Stimulated activated CD4-positive, alpha-beta T cell treated with anti-CD3 and anti-CD28 coated beads, Interleukin-4, amount 100 ng/mL, for 24 hours (primary cell): ENCODE measurements around the gene SDHAF2.
"Not testable (repeated sequence)": the region's sequence is repeated elsewhere in the genome, so short reads cannot be mapped to it uniquely, and the experiment has no call there.

ENCODE experiments used
- DNase-seq: peaks from one replicate; pipeline ENCODE4 v3.0.0-alpha.2; 2020

SDHAF2 gene

DNA sequence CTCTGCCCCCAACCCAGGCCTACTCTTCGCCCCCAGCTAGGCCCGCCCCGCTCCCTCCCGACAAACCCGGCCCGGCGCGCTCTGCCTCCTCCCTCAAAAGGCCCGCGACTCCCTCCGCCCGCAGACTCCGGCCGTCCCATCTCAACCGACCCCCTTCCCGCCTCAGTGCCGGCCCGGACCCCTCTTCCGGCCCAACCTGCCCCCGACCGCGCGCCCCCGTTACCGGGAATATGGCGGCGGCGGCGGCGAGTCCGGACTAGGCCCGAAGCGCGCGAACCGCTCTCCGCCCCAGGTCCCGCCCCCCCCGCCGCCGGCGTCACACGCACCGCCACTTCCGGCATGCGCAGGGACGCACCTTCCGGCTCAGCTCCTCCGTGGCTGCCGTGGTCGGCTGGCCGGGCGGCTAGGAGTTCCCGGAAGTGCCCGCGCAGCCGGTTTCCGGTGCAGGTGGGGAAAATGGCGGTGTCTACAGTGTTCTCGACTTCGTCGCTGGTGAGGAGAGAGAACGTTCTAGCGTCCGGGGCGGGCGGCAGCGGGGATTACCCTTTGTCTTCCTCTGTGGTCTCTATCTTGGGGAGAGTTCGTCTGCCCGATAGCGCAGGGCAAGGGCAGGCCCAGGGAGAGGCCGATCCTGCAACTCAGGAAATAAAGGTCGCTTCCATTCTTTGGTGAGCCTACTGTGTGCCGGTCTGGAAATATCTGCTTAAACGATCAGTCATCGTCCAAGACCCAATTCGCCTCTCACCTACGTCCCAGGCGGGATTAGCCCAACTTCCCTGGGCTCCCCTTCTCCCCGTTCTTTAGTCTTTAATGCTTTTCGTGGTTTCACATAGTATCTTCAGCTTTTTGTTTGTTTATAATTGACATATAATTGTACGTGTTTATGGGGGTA lies at the start of gene SDHAF2, which contains the start of gene CPSF7:
TSS of gene SDHAF2 (plus strand) at position 434 of the 892 bp plus-strand sequence. CDS start at position 457, 23 bp downstream.
TSS of gene CPSF7 (minus strand) at position 285 of the 892 bp plus-strand sequence. CDS start 740 bp downstream, outside the sequence.
- DNase-seq = peak; percentile 98

DNA sequence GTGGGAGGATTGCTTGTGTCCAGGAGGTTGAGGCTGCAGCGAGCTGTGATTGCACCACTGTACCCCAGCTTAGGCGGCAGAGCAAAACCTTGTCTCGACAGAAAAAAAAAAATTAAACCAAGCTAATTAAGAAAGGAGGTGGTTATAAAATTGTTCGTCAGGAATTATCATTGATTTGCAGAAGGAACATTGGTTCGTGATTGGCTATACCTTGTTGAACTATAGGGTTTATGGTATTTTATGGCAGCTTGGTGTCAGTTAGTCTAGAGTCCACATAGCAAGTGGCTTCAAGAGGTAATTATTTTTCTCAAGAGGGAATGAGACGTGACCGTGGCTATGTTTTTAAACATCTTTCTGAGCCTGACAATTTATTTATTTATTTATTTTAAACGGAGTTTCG lies 49.0 kb upstream of the SDHAF2 start:
- no peak for DNase-seq

DNA sequence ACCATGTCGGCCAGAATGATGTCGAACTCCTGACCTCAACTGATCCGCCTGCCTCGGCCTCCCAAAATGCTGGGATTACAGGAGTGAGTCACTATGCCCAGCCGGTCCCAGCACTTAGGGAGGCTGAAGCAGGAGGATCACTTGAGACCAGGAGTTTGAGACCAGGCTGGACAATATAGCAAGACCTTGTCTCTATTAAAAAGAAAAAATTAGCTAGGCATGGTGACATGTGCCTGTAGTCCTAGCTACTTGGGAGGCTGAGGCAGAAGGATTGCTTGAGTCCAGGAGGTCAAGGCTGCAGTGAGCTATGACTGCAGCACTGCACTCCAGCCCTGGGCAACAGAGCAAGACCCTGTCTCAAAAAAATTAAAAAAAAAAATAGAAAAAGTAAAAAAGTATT lies 46.1 kb upstream of the SDHAF2 start:
- DNase-seq = not testable (repeated sequence)

DNA sequence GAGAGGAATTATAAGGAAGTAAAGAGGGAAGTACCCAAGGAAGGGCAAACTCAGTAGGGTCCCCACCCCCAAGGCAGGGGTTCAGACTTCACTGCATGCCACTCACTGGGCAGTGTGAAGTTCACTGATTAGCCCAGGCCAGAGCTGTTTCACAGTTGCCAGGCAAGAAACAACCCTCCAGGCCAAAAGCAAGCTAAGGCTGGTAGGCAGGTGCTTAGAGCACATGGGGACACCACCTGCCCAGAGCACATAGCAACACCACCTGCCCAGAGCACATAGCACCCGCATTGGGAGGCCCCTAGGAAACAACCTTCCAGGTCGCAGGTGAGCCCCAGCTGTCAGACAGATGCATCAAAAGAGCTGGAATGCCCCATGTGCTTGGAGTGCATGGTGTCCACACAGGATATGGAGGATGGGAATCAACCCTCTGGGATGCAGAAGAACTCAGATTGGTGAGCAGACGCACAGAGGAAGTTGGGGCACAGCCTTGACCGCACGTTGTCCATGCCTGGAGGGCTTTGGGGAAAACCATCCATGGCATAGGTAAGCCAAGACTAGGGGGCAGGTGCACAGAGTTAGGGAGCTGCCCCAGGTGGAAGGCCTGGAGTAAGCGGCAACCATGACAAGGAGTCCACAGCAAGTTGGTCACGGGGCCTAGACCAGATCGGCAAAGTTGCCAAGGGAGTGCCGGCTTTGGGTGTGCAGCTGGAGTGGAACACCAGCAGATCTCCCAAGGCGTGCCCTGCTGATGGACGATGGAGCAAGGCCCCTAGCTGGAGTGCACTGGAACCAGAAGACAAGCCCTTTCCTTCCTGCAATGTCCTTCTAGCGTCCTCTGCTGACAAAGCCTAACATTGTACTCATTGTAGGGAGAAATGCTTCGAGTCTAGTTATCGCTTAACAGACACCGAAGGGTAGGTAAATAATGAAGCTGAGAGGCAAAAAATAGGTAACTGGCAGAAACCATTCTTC lies 45.4 kb upstream of the SDHAF2 start:
- no peak for DNase-seq

DNA sequence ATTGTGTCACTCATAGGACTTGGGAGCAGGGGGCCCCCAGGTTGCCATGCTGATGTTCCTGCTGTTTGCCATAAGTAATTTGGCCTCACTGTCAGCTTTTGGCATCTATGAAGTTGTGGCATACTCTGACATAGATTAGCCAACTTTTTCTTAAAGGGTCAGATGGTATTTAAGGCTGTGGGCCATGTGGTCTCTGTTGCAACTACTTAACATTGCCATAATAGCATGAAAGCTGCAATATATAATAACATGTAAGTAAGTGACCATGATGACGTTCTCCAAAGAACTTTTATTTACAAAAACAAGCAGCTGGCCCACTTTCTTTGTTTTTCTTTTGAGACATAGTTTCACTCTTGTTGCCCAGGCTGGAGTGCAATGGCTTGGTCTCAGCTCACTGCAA lies 39.8 kb upstream of the SDHAF2 start:
- no peak for DNase-seq

DNA sequence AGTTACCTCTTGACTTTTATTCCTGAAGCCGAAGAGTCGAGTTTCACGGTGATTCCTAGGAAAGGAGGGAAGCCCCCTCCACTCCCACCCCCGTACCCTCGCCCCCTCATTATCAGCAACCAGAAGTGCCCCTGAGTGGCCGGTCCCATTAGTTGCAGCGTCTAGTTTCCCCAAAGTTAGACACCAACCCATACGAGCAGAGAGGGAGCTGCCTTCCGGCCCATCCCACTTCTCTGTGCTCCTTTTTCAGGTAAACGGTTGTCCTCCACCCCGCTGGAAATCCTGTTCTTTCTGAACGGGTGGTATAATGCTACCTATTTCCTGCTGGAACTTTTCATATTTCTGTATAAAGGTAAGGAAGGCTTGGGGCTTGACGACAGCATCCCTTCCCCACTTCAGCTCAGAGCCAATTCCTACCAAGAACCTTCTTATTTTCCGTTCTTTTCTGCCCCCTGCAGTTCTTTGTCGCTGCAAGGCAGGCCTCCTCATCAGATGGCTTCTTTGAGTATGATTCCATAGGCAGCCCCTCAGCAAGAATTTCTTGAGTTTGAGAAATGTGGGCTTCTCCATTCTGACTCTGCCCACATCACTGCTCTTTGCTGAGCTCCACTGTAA lies 36.8 kb upstream of the SDHAF2 start:
- DNase-seq = peak; percentile 11

DNA sequence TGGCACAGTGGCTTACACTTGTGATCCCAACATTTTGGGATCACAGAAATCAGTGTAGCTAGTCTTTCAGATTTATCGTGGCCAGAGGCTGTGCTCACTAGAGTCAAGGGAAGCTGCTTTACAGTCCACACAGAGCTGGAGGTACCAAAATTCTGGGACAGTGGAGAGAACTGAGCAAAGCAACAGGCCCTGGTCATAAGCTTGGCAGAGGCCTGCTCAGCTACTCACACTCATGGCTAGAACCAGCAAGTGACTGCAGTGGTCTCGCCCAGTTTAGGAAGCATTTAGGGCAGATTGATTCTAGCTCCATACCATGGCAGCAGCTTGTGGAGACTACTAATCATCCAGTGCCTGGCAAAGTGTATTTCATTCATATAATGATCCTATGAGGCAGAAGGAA lies 28.8 kb upstream of the SDHAF2 start:
- DNase-seq = no peak

DNA sequence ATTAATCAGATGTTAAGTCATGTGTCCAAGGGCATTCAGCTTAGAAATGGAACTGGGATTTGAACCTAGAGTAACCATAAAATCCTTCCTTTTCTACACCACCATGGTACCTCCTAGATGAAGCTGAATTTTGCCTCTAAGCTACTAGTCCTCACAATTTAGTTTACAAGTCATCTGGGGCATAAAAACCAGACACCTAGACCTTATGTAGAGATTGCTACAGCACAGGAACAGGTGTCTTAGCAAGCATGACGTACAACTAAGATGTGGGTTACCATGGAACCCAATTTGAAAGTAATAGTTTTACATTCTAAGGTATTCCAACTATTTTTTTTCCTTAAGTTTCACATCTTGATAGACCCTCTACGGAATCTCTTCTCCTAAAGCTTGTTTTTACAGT lies 28.4 kb upstream of the SDHAF2 start:
- no peak for DNase-seq

DNA sequence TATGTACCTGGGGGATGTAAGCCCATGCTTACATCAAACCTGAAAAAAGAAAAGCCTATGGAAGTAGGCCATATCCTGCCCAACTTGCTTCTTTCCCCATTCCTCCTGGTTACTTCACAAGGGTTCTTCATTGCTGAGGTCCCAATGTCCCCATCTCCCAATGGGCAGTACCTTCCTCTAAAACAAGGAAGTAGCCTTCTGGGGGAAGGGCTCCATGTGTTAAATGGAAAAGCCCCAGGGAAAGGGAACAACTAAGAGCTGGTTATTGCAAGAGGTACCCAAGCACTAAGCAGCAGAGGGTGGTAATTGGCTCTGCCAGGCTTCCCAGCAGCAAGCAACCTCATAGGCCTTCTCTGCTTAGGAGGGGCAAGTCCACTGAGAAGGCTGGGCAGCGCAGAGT lies 26.3 kb upstream of the SDHAF2 start:
- DNase-seq = no peak

DNA sequence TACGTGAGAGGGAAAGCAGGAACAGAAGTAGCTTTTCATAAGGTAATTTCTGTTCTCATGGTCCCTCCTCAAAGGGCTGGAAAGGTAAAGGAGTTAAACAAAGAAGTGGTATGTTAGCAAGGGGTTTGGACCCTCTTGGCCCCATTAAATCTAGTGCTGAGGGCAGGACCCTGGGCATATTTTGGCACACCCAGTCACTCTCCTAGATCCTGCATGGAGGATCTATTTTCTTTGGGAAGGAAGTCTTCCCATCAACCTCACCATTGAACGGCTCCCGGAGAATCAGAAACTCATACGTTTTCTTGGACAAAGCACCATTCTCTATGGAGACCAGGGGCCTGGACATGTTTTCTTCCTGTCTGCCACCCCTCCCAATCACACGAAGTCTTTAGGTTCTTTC lies 25.8 kb upstream of the SDHAF2 start:
- no peak for DNase-seq

DNA sequence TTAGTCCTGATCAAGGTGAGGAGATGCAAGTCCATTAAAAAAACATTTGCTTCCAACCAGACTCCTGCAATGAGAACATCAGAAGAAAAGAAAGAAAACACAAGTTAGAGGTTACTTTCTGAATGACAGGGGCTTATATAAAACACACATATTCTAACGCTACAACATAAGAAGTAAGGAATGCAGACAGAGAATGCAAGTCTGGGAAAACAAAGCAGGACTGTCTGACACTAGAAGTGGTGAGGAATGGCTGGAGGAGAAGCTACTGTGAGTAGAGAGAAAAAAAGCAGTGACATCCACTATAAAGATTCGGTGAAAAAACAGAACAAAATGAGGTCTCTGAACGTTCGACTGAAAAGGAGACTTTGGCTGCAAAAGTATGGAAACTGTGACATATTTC lies 25.3 kb upstream of the SDHAF2 start:
- no peak for DNase-seq

DNA sequence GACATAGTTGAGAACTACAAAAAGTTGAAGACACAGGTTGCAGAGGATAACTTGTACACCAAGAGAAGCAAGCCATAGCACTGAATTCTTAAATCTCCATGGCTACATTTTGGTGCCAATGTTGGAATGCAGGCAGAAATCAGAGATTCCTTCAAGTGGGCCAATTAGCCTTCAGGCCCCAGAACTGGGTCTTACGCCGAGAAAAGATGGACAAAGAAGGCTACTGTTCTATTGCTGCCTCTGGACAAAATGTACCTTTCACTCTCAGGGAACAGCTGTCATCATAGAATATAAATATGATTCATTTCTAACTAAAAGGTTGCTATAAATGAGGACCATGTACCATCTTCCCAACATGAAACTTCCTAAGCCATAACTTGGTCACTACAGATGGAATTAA lies 23.9 kb upstream of the SDHAF2 start:
- DNase-seq = no peak

DNA sequence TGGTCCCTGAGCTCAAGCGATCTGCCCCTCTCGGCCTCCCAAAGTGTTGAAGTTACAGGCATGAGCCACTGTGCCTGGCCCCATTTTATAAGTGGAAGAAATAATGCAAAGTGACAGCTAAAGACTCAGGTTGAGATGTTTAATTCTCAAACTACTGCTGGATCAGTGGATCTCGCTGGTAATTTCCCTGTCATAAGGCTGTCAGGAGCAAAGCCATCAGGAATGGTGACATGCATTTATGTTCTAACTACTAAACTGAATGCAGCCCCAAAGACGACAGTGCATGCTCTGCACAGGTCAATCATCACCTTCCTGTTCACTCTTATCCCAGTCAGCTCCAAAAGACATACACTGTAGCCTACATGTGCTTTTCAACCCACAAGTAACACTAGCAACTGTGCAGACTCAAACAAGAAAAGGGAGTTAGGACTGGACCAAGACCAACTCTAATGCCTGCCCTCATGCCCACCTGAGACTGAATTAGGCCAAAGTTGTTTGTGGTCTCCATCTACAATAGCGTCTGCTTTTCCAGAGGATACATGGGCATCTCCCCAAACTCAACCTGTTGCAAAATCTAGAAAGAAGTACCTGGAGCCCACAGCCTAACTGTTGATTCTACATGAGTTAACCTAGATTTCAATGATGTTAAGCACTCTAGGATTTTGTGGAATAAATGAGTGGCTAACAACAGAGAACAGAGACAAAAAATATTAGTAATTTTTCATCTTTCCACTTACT lies 22.8 kb upstream of the SDHAF2 start:
- DNase-seq = no peak

DNA sequence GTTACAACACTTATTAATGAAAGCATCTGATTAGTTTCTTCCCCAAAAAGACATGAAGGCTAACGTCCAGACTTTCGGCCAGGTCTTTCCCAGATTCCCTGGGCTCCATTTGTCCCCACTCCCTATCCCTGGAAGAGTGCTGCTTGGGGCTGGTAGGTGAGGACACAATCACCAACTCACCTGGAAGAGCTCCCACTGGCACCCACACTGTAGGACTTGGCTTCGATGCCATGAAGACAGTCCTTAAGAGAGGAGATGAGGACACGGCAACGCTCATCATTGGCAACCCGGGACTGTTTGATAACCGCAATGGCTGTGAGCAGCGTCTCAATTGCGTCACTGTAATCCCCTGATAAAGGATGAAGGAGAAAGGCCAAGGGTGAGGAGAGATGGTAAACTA lies 18.3 kb upstream of the SDHAF2 start:
- DNase-seq = no peak

DNA sequence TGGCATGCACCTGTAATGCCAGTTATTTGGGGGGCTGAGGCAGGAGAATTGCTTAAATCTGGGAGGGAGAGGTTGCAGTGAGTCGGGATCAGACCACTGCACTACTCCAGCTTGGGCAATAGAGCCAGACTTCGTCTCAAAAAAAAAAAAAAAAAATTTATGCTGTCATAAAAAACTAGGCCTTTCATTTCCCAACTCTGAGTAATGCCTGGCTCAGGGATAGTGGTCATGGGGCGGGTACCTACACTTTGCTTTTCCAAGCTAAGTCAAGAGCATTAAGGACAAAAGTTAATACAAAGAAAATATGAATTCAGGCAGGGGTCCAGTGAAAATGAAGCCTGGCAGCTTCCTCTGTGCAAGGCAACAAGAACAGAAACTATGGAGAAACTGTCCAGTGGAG lies 16.4 kb upstream of the SDHAF2 start:
- no peak for DNase-seq

DNA sequence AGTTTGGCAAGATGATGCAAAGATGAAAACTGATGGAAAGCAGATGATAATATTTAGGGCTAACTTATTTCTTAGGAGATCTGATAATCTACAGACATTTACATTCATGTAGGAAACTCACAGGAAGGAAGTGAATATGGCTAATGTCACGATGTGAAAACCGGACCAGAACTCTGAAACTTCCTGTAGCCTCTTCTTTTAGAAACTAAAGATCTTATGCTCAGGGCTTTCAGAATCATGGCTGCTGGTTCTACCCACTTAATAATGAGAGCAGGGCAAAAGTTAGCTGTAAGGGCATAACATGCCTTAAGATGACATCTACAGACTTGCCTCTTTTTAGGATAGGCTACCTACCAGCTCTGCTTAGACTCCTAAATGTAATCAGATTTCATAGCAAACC lies 15.4 kb upstream of the SDHAF2 start:
- DNase-seq = no peak

DNA sequence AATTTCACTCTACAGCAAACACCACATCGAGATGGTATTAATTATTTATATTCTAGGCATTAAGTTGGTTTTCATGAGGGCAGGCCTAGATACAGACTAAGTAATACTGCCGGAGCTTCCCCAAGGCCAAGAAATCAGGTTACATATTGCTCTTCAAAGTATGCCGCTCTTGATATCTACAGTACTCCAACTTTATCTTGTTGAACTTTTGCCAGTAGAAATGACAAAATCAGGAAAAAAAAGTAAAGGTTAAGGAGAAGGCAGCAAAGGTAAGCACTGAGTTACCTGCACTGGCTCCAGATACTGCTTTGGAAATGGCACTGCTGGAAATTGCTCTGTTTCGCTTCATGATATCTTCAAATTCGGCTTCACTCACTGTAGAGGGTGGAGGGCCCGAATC lies 14.5 kb upstream of the SDHAF2 start:
- DNase-seq = no peak

DNA sequence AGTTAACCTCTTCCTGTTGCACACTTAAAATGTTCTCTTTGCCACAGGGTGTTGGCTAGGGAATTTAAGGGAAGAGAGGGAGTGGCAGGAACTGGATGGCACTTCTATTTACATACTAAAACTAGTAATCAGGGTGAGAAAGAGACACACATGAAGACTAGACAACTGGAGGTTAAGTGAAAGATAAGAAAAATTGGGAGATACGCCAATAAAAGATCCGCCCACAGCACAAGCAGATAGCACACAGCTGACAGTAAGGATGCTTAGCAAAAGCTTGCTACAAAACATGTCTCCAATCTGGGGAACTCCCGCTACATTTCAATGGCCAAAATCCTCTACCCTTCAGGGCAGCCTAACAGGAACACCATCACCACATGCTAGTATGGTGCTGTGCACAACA lies 13.0 kb upstream of the SDHAF2 start:
- no peak for DNase-seq

DNA sequence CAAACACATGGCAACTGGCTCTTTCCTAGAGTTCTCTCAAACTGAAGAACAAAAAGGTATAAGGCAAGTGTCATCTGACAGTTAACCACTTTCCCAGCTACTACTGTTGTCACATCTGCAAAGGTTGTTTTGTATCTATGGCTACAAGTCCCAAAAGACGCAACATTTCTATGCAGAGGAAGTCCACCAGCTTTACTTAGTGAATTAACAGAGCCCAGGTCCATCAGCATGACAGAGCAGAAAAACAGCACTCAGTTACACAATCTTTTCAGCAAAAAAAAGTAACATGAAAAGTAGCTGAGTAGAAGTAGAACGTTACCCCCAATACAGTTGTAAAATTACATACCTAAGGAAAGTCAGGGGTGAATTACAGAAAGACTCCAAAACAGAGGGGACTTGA lies 12.3 kb upstream of the SDHAF2 start:
- no peak for DNase-seq

DNA sequence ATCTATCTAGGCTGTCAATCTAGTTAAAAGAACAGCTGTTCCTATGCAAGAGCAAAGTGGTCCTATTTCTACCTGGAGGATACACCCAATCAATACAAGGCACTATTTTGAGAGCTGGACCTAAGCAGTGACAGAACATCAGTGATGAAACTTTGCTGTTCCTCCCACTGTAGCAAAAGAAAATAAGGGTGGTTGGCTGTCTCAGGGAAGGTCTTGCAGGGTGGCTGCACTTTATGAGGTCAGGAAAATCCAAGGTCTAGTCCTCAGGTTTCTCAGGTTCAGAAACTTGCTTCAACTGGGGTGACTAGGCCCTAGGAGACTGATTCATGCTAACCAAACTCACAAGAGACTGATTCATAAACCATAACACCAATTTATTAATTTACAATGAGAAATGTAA lies 11.8 kb upstream of the SDHAF2 start:
- DNase-seq = no peak

DNA sequence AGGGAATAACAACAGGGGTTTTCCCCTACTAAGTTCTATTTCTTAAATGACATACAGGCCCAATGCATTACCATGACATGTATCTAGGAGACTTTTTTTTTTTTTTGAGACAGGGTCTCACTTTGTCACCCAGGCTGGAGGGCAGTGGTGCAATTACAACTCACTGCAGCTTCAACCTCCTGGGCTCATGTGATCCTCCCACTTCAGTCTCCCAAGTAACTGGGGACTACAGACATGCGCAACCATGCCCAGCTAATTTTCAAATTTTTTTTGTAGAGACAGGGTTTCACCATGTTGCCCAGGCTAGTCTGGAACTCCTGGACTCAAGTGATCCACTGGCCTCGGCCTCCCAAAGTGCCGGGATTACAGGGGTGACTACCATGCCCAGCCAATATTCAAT lies 7.7 kb upstream of the SDHAF2 start:
- no peak for DNase-seq

DNA sequence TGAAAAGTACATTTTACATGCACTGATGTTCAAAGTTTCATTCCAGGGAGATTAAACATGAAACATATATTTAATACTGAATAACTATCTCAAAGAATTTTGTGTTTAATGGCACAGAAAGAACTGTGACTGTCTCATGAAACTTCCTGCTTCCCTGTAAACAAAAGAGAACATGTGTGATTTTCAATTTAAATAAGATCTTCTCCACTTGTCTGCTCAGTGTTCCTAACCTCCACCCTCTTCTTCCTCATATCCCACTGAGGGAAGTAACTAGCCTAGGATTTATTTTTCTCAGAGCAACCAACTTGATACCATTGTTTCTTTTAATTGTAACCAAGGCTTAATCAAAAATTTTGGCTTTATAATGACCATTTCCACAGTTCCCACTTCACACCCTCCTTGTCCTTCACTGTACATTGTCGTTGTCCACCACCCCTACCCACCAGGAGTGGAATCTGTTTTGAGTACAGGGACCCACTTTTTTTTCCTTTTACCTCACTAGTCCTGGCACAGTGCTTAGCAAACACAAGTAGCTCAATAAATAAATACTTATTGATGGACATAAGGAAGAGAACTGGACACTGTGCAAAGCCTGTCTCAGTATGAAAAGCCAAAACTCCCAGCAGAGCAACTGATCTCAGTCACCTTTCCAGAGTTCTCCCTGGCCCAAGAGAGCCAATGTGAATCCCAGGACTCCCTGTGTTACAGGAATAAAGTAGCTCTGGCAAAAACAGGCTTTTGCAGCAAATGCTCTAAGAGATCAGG lies 4.4 kb upstream of the SDHAF2 start:
- no peak for DNase-seq
